Duodenal mucosa (tissue), 2 donors: ENCODE data around the gene ZC3H7B.

Experiments used
- H3K27ac ChIP-seq: one replicate; pipeline ENCODE4 v1.7.0; 2013; ENCODE audit warnings: low read depth, low read length
- H3K27me3 ChIP-seq, 2 donors: one replicate each; pipeline ENCODE4 v1.7.0; 2013; ENCODE audit warnings: low read length in 2 of 2, control low read depth in 1 of 2; ENCODE audit not compliant: insufficient read depth in 2 of 2, control insufficient read depth in 1 of 2
- H3K36me3 ChIP-seq, 2 donors: one replicate each; pipeline ENCODE4 v1.7.0; 2013; ENCODE audit warnings: low read length in 2 of 2, control low read depth in 1 of 2; ENCODE audit not compliant: insufficient read depth in 2 of 2, control insufficient read depth in 1 of 2
- H3K4me1 ChIP-seq, 2 donors: one replicate each; pipeline ENCODE4 v1.7.0; 2013; ENCODE audit warnings: low read length in 2 of 2, control low read depth in 1 of 2; ENCODE audit not compliant: insufficient read depth in 2 of 2, control insufficient read depth in 1 of 2
- H3K4me3 ChIP-seq, 2 donors: one replicate each; pipeline ENCODE4 v1.7.0; 2013; ENCODE audit warnings: low read length in 2 of 2, low read depth in 1 of 2
- H3K9ac ChIP-seq, 2 donors: one replicate each; pipeline ENCODE4 v1.7.0; 2013; ENCODE audit warnings: low read length in 2 of 2, low read depth in 1 of 2
- H3K9me3 ChIP-seq, 2 donors: one replicate each; pipeline ENCODE4 v1.7.0; 2013; ENCODE audit warnings: low read length in 2 of 2, control low read depth in 1 of 2; ENCODE audit not compliant: control insufficient read depth in 1 of 2

ZC3H7B gene

DNA sequence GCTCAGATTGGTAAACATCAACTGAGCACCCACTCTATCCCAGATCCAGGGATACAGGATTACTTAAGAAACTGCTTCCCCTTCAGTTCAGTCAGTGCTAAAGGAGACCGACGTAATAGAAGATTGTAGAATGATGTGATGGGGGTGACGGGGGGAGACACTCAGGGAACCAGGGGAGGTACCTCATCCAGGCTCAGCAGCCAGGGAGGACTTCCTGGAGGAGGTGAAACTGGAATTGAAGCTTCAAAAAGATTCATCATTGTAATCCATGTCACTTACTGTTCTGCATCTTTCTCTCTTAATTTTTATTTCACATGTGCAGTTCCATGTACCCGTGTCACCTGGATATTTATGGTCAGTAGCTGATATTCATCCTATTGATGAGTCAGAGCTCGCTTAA lies 61.3 kb downstream of the ZC3H7B start:
- H3K4me1 ChIP-seq, result peaks cover 16 to 25% of the 10 kb centered on the region in 2 donors
- no peak overlapping the region for H3K27ac ChIP-seq
- H3K9me3 ChIP-seq, result no peaks in the 10 kb centered on the region
- no peak overlapping the region for H3K9ac ChIP-seq
- H3K36me3 ChIP-seq, result peaks cover 9 to 13% of the 10 kb centered on the region in 2 donors
- H3K27me3 ChIP-seq, result no peaks in the 10 kb centered on the region
- H3K4me3 ChIP-seq, result no peak overlapping the region

GRCh38 chr22:41364233-41364632 lies 62.9 kb downstream of the ZC3H7B start:
- Histone ChIP-seq H3K9ac (no peak overlapping the region), H3K36me3 (no peaks in the 10 kb centered on the region), H3K27me3 (no peaks in the 10 kb centered on the region), H3K4me1 (peaks cover 28 to 30% of the 10 kb centered on the region in 2 donors), H3K27ac (no peak overlapping the region), H3K4me3 (no peak overlapping the region), H3K9me3 (no peaks in the 10 kb centered on the region)

- Histone ChIP-seq H3K4me3 (no peak overlapping the region), H3K27ac (no peak overlapping the region), H3K9ac (no peak overlapping the region), H3K4me1 (peaks cover 28 to 32% of the 10 kb centered on the region in 2 donors), H3K36me3 (no peaks in the 10 kb centered on the region), H3K9me3 (no peaks in the 10 kb centered on the region), H3K27me3 (no peaks in the 10 kb centered on the region)
These were observed 63.6 kb downstream of the ZC3H7B start for GRCh38 chr22:41364955-41365354.

- H3K36me3 ChIP-seq, result no peaks in the 10 kb centered on the region
- no peak overlapping the region for H3K4me3 ChIP-seq
- no peaks in the 10 kb centered on the region for H3K27me3 ChIP-seq
- peaks cover 28 to 32% of the 10 kb centered on the region in 2 donors for H3K4me1 ChIP-seq
- no peak overlapping the region for H3K27ac ChIP-seq
- no peak overlapping the region for H3K9ac ChIP-seq
- H3K9me3 ChIP-seq, result no peaks in the 10 kb centered on the region
These were observed 64.1 kb downstream of the ZC3H7B start for GRCh38 chr22:41365425-41365824.

DNA sequence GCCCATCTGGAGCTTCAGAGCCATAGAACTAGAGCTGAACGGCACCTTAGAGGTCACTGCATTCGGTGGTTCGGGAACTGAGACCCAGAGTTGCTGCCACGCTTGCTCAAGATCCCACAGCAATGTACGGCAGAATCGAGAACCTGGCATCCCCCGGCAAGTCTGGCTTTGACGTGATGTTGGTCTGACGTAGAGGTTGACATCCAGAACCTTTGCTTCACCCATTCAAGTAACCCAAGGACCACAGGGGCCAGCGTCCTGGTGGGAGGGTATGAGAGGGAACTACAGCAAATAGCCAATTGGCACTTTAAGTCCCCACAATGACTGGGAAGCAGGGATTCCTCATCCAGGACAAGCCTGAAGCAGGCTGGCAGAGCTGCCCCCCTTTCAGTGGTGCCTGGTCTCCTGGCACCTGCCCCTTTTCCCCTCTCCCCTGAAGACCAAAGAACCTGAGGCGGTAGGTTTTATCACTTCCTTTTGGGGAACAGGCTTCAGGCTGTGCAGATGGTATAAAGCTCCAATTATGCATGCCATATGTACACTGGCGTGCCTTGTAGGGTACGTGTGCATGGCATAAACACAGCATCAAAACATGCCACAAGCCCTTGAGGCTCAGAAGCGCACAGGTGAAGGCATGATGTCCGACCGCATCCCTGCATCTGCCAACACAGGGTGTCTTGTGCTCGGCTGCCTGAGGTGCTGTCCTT lies 65.2 kb downstream of the ZC3H7B start:
- no peaks in the 10 kb centered on the region for H3K27me3 ChIP-seq
- peak overlapping the region; percentile 56 to 63 for H3K4me3 ChIP-seq
- H3K9me3 ChIP-seq, result no peaks in the 10 kb centered on the region
- peaks cover 28 to 32% of the 10 kb centered on the region in 2 donors for H3K4me1 ChIP-seq
- no peaks in the 10 kb centered on the region for H3K36me3 ChIP-seq
- H3K27ac ChIP-seq, result no peak overlapping the region
- H3K9ac ChIP-seq, result peak overlapping the region in 1 of 2 donors; percentile 34

DNA sequence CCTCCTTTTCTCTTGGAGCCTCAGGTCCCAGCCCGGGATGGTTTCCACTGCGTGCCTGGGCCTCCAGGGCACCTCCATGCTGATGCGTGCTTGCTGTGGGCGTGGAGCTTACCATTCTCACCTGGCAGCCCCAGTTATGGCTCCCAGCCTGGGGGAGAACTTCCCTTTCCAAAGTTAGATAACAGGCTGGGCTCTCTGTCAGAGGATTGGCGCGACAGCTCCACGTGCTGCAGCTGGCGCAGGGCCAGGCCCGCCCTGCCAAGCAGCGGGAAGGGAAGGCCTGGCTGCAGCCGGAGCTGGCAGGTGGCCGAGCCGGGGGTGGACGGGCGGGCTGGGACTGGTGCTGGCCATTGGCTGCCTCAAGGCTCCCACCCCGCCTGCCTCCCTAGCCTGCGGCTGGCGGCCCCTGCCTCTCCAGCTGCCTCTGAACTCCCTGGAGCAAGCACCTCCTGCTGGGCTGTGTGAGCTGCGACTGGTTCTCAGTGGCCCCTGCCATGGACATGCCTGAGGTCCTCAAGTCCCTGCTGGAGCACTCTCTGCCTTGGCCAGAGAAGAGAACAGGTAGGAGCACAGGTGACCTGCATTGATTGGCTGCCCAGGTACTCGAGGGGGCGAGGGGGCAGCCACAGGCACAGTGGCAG lies 65.8 kb downstream of the ZC3H7B start:
- Histone ChIP-seq H3K27ac (peak overlapping the region; percentile 39), H3K27me3 (no peaks in the 10 kb centered on the region), H3K4me1 (peaks cover 28 to 32% of the 10 kb centered on the region in 2 donors), H3K4me3 (peak overlapping the region; percentile 56 to 66), H3K9ac (peak overlapping the region; percentile 50 to 52), H3K9me3 (no peaks in the 10 kb centered on the region), H3K36me3 (no peaks in the 10 kb centered on the region)

DNA sequence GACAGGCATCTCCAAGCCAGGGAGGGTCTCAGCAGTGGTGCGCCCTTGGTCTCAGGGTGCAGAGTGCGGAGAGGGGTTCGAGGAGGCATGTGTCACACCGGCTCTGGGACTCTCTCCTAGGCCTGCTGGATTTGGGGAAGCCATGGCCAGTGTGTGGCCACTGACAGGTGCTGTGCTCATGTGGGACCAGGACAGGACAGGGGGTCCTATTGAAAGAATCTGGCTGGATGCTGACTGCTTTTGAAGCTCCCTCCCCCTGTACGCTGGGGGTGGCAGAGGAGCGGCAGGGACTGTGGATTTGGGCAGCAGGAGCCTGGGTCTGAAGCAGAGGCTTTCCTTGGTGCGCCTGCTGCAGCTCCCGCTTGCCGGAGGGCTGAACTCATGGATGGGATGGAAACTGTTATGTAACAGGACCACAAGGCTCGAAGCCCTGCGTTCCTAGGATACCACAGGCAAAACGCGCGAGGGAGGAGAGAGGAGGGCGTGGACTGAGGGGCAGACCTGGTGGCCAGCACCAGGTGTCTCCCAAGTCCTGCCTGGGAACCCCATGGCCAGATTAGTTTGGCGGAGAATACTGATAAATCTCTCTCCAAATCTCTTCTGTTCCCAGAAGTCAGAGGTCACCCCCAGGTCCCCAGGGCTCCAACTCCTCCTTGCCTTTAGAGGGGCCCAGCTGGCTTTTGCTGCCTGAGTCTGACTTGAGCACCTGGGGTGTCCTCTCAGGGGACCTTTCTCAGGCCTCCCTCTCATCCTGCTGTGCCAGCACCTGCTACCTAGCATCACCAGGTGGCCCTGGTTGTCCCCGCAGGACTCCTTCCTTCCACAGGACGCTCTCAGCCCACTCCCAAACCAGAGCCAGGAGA lies 66.6 kb downstream of the ZC3H7B start:
- no peaks in the 10 kb centered on the region for H3K9me3 ChIP-seq
- H3K9ac ChIP-seq, result peak overlapping the region; percentile 50 to 52
- H3K4me1 ChIP-seq, result peaks cover 28 to 32% of the 10 kb centered on the region in 2 donors
- peak overlapping the region; percentile 56 to 66 for H3K4me3 ChIP-seq
- no peaks in the 10 kb centered on the region for H3K36me3 ChIP-seq
- H3K27me3 ChIP-seq, result no peaks in the 10 kb centered on the region
- peak overlapping the region; percentile 39 for H3K27ac ChIP-seq

GRCh38 chr22:41368543-41369423 lies 67.5 kb downstream of the ZC3H7B start:
- Histone ChIP-seq H3K9ac (no peak overlapping the region), H3K36me3 (no peaks in the 10 kb centered on the region), H3K4me1 (peaks cover 28 to 32% of the 10 kb centered on the region in 2 donors), H3K27me3 (no peaks in the 10 kb centered on the region), H3K9me3 (no peaks in the 10 kb centered on the region), H3K27ac (no peak overlapping the region), H3K4me3 (peak overlapping the region; percentile 24 to 56)

- no peak overlapping the region for H3K9ac ChIP-seq
- H3K4me1 ChIP-seq, result peaks cover 28 to 32% of the 10 kb centered on the region in 2 donors
- no peaks in the 10 kb centered on the region for H3K9me3 ChIP-seq
- no peak overlapping the region for H3K27ac ChIP-seq
- no peaks in the 10 kb centered on the region for H3K36me3 ChIP-seq
- no peak overlapping the region for H3K4me3 ChIP-seq
- no peaks in the 10 kb centered on the region for H3K27me3 ChIP-seq
These were observed 68.1 kb downstream of the ZC3H7B start for GRCh38 chr22:41369424-41369745.
